ENCODE results near the gene AGL. TPM values are rescaled to one million over a fixed set of nuclear protein-coding genes. Genes with fewer than 3 reads are reported as not detected.

Gene AGL
- total RNA-seq (10 to 100 TPM; 19.1 to 70.4 (median 52.9) TPM), polyA plus RNA-seq (10 to 100 TPM; 18.1 to 28.1 TPM)
- long read RNA-seq, donor 1, full-length matches to known transcripts, result 31 of 79 reads
- long read RNA-seq, donor 1, partial matches to known transcripts, result 32 of 79 reads
- long read RNA-seq, donor 1, other reads (novel, unspliced or antisense), result 16 of 79 reads
- long read RNA-seq, donor 2, full-length matches to known transcripts, result 19 of 106 reads
- long read RNA-seq, donor 2, partial matches to known transcripts, result 66 of 106 reads
- long read RNA-seq, donor 2, other reads (novel, unspliced or antisense), result 21 of 106 reads
- long read RNA-seq, donor 3, full-length matches to known transcripts, result 34 of 67 reads
- long read RNA-seq, donor 3, partial matches to known transcripts, result 23 of 67 reads
- long read RNA-seq, donor 3, other reads (novel, unspliced or antisense), result 10 of 67 reads

- 0 to 1% (median 0%) methylated on average over 35 to 65 of the region's 65 CpGs for WGBS, 4 donors
- Histone ChIP-seq H3K27ac (peak within 1 kb of the TSS; percentile 60 to 96 (median 89)), H3K4me1 (peaks cover 0 to 21% (median 8%) of the 10 kb centered on the region in 12 donors), H3K27me3 (no peaks in the 10 kb centered on the region), H3K4me3 (peak within 1 kb of the TSS; percentile 62 to 90 (median 82)), H3K36me3 (peaks cover 0 to 10% (median 5%) of the 10 kb centered on the region in 9 donors), H3K9me3 (no peaks in the 10 kb centered on the region)
- intact Hi-C loops (cut with DNase I), result loop anchor here in 5 of 10 donors (2.0 to 5.0 kb wide), 5 partner anchors 33 to 187 kb away; a partner anchor contains a TSS
- TF ChIP-seq POLR2A (IDR thresholded peaks at IDR 0.05) (peak in 1 of 2 donors; percentile 65), CTCF (IDR thresholded peaks at IDR 0.05) (no peak)
- DNase-seq, result peak; percentile 86 to 94 (median 89)
- ATAC-seq, result peak; percentile 88 to 97 (median 96)
These were observed at the start of gene AGL for GRCh38 chr1:99849744-99850458. TSS of gene AGL (plus strand) at chr1:99850361. CDS start at chr1:99851043, 682 bp downstream.

- 71 to 89% (median 84%) methylated on average over 3 of the region's 3 CpGs for WGBS, 4 donors
- DNase-seq (no peak), ATAC-seq (no peak)
- H3K27me3 ChIP-seq, result no peaks in the 10 kb centered on the region
- H3K36me3 ChIP-seq, result no peaks in the 10 kb centered on the region
- TF ChIP-seq POLR2A (IDR thresholded peaks at IDR 0.05), result no peak
- no peak for TF ChIP-seq CTCF (IDR thresholded peaks at IDR 0.05)
- H3K9me3 ChIP-seq, result no peaks in the 10 kb centered on the region
- intact Hi-C loops (cut with DNase I), result loop anchor here in 6 of 10 donors (10.0 kb wide), 4 partner anchors 233 to 1063 kb away; a partner anchor contains a TSS
- H3K27ac ChIP-seq, result no peak overlapping the region
- H3K4me1 ChIP-seq, result no peaks in the 10 kb centered on the region
- H3K4me3 ChIP-seq, result no peak overlapping the region
These were observed 48.6 kb upstream of the AGL start for GRCh38 chr1:99801584-99801983.

GRCh38 chr1:99806882-99807281 lies 43.3 kb upstream of the AGL start:
- 73 to 85% (median 82%) methylated on average over 2 of the region's 2 CpGs for WGBS, 4 donors
- Histone ChIP-seq H3K9me3 (no peaks in the 10 kb centered on the region), H3K36me3 (no peaks in the 10 kb centered on the region), H3K4me1 (peaks cover 0 to 10% (median 0%) of the 10 kb centered on the region in 12 donors), H3K4me3 (no peak overlapping the region), H3K27me3 (no peaks in the 10 kb centered on the region), H3K27ac (no peak overlapping the region)
- DNase-seq, result no peak
- intact Hi-C loops (cut with DNase I), result loop anchor here (5.0 to 10.0 kb wide), 11 partner anchors 40 to 1065 kb away; partner anchors contain the start of genes SASS6 (in 2 of the 10), TRMT13 (in 2 of the 10) and RTCA (in 1 of the 10)
- ATAC-seq, result no peak
- no peak for TF ChIP-seq CTCF (IDR thresholded peaks at IDR 0.05)
- no peak for TF ChIP-seq POLR2A (IDR thresholded peaks at IDR 0.05)
